AG10803 (cell line): ENCODE data around the gene CD34.
A peak's percentile ranks its signal among the peaks of the same experiment; 100 is the strongest.

Experiments
- DNase-seq: peaks from one replicate; pipeline ENCODE4 v3.0.0; 2010; ENCODE audit warnings: low read depth
- H3K4me3 ChIP-seq: 2 replicates; pipeline ENCODE4 v1.5.1; 2011; ENCODE audit warnings: mild to moderate bottlenecking, low read length, control low read depth
- TF ChIP-seq, protein P1 (sequence below): conservative IDR thresholded peaks from 2 replicates; pipeline ENCODE4 v1.5.1; 2011; ENCODE audit warnings: mild to moderate bottlenecking, low read length, control low read depth, inconsistent platforms

The CD34 gene

DNA sequence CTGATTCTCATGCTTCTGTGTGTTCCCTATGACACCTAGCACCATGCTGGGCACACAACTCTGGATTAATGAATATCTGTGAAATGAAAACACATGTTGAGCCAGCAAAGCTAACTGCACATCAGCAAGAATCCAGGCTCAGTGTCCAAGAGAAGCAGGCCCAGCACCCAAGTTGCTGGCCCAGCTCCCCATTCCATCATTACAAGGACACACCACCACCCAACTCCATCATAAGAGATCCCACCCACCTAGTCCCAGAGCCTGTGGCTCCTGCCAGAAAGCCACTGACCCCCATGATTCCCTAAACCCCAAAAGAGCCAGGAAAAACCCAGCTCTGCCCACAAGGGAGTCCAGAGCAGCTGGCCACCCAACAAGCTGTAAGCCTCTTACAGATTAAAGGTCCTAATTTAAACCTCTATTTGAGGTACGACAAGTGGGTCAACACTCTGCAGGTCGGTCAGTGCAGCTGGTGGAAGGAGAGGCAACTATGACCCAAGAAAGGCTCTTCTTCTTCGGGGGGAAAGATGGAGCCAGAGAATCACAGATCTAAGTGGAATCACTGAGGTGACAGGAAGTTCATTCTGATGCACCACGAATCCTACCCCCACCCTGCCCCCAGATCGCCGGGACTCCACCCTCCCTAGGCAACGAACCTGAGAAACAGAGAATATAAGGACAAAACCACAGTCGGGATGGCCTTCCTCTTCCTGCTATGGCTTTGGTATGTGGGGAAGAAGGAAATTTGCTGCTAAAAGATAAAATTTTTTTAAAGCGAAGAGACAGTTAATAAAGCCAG lies 58.2 kb downstream of the CD34 start:
- H3K4me3 ChIP-seq, result no peak overlapping the region
- TF ChIP-seq, protein P1, sequence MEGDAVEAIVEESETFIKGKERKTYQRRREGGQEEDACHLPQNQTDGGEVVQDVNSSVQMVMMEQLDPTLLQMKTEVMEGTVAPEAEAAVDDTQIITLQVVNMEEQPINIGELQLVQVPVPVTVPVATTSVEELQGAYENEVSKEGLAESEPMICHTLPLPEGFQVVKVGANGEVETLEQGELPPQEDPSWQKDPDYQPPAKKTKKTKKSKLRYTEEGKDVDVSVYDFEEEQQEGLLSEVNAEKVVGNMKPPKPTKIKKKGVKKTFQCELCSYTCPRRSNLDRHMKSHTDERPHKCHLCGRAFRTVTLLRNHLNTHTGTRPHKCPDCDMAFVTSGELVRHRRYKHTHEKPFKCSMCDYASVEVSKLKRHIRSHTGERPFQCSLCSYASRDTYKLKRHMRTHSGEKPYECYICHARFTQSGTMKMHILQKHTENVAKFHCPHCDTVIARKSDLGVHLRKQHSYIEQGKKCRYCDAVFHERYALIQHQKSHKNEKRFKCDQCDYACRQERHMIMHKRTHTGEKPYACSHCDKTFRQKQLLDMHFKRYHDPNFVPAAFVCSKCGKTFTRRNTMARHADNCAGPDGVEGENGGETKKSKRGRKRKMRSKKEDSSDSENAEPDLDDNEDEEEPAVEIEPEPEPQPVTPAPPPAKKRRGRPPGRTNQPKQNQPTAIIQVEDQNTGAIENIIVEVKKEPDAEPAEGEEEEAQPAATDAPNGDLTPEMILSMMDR, result no peak

DNA sequence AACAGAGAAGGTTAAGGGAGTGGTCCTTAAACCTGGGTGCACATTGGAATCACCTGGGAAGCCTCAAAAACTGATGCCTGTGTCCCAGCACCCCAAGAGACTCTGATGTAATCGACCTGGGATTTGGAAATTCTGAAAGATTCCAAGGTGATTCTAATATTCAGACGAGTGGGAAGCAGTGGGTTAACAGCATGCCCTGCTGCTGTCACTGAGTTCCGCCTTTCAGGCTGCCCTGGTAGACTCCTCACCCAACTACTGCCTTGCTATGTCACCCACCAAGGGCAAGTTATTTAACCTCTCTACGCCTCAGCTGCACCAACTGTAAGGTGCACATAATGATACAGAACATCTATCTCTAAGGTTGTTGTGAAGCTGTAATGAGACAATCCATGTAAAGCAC lies 59.2 kb downstream of the CD34 start:
- H3K4me3 ChIP-seq, result no peak overlapping the region
- TF ChIP-seq, protein P1, result no peak
- DNase-seq, result no peak

More for the DNA sequence above, 58.2 kb downstream of the CD34 start:
- no peak for DNase-seq

DNA sequence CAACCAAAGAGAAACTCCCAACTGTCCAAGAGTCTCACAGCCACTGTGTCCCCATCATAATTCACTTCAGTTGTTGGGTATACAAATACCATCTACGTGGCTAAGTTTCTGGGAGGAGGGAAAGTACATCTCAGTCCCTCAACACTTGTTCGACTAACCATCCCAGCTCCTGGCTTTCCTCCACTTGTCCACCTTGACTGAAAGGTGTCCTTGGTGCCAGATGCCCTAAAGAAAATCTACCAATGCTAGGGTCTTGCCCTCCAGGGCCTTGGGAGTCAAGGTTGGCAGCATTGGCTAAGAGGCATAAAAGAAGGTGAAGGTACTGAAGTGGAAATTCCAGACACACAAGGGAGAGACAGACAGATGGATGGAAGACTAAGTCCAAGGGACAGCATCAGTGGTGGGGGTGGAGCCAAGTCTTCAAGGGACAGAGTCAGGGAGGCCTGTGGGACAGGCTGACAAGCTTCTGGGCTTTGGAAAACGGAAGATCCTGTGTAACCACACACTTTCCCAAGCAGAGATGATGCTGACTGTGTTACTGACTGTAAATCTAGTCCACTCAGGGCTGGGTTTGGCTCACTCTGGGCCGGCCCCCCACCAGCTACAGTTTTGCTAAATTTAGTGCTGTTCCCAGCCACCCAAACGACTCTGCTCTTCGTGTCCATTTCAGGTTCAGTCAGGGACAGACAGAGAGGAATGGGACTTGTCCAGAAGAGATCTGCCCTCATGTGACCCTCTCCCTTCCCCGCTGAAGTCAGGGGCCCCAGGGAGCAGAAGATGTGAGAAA lies 60.1 kb downstream of the CD34 start:
- no peak overlapping the region for H3K4me3 ChIP-seq
- no peak for DNase-seq
- TF ChIP-seq, protein P1, result no peak

DNA sequence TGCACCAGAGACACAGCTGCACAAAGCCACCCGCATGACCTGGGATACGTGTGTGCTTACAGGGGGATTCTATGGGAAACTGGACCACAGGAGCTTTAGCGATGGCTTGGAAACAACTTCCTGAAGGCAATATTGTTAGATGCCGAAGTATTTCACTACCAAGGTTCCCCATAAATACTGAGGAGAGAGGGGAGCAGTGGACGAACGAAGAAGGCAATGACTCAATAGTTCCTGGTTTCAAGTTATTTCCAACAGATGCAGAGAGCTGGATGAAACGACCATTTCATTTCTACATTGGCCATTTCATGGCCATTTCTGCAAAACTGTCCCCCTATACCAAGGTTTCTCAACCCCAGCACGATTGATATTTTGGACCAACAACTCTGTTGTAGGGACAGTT lies 61.3 kb downstream of the CD34 start:
- no peak for DNase-seq
- TF ChIP-seq, protein P1, result no peak
- H3K4me3 ChIP-seq, result no peak overlapping the region

DNA sequence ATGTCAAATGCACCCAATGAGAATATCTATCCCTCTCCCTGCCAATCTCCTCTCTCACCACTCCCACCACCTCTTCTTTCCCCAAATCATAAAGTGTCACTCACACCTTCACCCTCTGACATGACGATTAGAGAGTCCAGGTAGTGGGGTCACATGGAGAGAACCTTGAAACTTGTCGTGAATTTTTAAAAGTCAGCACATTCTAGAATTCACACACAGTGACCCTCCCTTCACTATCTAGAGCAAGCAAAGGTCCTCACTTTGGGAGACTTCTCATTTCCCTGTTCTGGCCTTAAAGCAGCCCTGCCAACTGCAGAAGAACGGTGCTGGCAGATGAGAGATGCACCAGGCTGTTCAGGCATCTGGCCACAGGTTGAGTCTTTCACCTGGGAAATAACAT lies 61.9 kb downstream of the CD34 start:
- no peak for DNase-seq
- TF ChIP-seq, protein P1, result no peak
- no peak overlapping the region for H3K4me3 ChIP-seq

DNA sequence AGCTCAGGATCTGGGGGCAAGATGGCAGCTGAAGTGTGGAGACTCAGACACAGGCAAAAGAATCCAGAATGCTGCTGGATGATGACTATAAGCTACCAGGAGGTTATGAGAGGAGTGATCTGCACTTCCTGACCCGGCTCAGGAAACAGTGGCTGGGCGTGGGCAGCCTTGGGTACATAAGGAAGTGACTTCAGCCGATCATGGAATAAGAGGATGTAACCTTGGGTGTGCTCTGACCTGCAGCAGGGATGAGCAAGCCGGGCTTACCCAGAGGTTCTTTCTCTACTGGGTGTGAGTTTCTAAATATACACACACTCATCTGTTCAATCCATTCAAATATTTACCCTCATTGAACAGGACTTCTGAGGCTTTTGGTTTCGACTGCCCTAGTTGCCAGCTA lies 62.7 kb downstream of the CD34 start:
- peak; percentile 54 for DNase-seq
- no peak overlapping the region for H3K4me3 ChIP-seq
- TF ChIP-seq, protein P1, result no peak
